Measurements from ENCODE around the gene SLC4A8. TPM values are rescaled to one million over a fixed set of nuclear protein-coding genes. Genes with fewer than 3 reads are reported as not detected.

Gene SLC4A8
- total RNA-seq (2.9 TPM), polyA plus RNA-seq (1.6 TPM)

DNA sequence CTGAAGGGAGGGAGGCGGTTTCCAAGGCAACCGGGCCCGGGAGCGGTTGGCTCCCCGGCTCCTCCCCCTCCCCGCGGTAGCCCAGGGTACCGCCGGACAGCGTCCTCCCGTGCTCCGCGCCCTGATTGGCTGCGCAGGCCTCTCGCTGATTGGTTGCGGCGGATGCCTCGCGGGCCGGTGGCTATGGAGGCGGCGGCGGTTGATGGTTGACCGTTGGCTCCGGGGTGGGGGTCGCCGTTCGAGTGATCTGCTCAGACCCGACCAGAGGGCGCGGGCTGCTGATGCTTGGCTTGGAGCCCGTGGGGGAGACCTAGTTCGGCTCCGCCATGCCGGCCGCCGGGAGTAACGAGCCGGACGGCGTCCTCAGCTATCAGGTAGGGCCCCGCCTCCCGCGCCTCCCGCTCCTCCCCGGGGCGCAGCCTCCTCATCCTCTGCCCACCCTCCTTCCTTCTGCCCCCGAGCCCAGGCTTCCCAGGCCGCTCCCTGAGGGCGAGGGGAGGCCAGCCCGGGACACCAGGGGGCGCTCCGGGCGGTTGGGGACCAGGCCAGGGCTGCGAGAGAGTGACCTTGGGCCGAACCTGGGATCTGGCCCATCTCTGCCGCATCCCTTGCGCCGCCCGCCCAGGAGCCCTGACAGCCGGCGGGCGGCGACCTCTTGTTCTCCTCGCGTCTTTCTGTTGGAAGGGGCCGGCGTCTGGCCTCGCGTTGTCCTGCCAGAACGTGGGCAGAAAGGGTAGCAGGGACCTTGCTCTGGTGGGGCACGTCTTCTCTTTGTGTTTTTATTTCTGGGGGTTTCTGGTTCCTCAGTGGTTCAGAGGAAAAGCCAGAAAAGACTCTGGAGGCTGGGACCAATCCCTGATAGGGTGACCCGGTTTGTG lies at the start of gene SLC4A8:
Gene SLC4A8, plus strand, starts transcription at position 170 of the 878 bp plus-strand sequence. Its CDS starts 157 bp downstream, at position 327.
- Histone ChIP-seq H3K4me1 (ENCODE audit: insufficient read depth) (no peaks in the 10 kb centered on the region), H3K36me3 (ENCODE audit: insufficient read depth) (no peaks in the 10 kb centered on the region), H3K27ac (ENCODE audit: low read depth) (no peak within 1 kb of the TSS), H3K4me3 (ENCODE audit: low read depth, low read length) (peak within 1 kb of the TSS; percentile 40)
- 2% methylated on average over 73 of the region's 73 CpGs for WGBS
- DNase-seq (ENCODE audit: extremely low spot score) = peak; percentile 84

DNA sequence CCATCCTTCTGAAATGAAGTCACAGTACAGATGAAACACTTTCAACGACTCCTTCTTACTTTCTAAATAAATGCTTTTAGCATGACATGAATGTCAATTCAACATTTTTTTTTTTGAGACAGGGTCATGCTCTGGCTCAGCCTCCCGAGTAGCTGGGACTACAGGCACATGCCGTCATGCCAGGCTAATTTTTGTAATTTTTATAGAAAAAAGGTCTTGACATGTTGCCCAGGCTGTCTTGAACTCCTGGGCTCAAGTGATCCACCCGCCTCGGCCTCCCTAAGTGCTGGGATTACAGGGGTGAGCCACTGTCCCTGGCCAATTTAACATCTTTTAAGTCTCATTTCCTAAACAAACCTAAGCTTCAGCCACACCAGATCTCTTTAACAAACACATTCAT lies 49.8 kb upstream of the SLC4A8 start:
- 55% methylated on average over 5 of the region's 5 CpGs for WGBS
- Histone ChIP-seq H3K36me3 (ENCODE audit: insufficient read depth) (no peaks in the 10 kb centered on the region), H3K4me3 (ENCODE audit: low read depth, low read length) (no peak overlapping the region), H3K4me1 (ENCODE audit: insufficient read depth) (no peaks in the 10 kb centered on the region), H3K27ac (ENCODE audit: low read depth) (no peak overlapping the region)
- no peak for DNase-seq (ENCODE audit: extremely low spot score)

DNA sequence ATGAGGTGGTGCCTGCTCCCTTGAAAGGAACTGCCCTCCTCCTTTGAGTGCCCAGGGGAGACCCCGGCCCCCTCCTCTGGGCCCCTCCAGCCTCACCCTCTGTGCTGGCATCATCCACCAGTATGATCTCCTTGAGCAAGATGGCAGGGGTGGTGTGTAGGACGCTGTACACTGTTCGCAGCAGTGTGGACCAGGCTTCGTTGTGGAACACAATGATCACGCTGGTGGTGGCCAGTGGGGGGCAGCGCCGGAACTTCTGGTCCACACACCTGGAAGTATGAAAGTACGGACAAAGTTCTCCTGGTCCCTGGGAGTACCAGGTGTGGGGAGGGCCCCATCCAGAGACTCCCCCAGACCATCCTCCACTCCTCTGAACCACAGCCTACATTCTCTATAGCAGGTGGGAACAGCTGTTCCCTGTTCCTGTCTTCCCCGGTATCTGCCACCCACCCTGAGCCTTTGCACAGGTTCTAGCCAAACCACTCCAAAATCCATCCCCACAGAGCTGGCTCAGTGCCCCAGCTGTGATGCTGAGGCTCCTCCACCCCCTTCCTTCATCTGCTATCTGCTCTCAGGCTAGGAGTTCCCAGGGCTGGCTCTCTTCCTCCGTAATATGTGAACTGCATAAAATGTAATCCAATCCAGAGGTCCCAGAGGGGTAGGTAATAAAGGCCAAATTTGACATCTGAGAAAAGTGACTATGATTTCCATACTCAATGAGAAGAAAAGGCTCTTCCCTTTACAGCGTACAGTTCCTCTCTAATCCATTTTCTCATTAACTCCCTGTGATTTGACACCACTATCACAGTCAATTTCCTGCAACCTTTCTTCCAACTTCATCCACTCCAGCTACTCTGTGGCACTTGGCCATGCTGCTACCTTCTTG lies 47.3 kb upstream of the SLC4A8 start:
- no peak overlapping the region for H3K4me3 ChIP-seq (ENCODE audit: low read depth, low read length)
- 80% methylated on average over 11 of the region's 11 CpGs for WGBS
- no peak overlapping the region for H3K27ac ChIP-seq (ENCODE audit: low read depth)
- DNase-seq (ENCODE audit: extremely low spot score) = peak; percentile 64
- H3K4me1 ChIP-seq (ENCODE audit: insufficient read depth) = no peaks in the 10 kb centered on the region
- H3K36me3 ChIP-seq (ENCODE audit: insufficient read depth) = no peaks in the 10 kb centered on the region

DNA sequence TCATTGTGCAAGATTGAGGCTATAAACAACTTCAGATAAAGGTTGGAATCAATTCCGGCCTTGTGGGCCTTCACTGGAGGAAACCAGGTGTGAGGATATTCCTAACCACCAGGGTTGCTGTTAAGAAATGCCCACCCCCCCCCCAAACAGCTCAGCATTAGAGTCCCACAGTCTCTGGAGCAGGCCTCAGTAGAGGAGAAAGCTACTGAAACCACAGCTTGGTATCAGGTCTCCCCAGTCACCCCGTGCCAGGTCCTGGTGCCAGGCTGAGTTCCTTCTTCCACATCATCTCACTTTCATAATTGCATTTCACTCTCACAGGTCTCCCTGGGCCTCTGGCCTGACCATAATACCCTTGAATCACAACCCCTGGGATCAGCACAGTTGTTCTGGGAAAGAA lies 45.9 kb upstream of the SLC4A8 start:
- no peak overlapping the region for H3K4me3 ChIP-seq (ENCODE audit: low read depth, low read length)
- DNase-seq (ENCODE audit: extremely low spot score) = no peak
- H3K4me1 ChIP-seq (ENCODE audit: insufficient read depth) = no peaks in the 10 kb centered on the region
- H3K36me3 ChIP-seq (ENCODE audit: insufficient read depth) = no peaks in the 10 kb centered on the region
- 93% methylated on average over 2 of the region's 2 CpGs for WGBS
- H3K27ac ChIP-seq (ENCODE audit: low read depth) = no peak overlapping the region

DNA sequence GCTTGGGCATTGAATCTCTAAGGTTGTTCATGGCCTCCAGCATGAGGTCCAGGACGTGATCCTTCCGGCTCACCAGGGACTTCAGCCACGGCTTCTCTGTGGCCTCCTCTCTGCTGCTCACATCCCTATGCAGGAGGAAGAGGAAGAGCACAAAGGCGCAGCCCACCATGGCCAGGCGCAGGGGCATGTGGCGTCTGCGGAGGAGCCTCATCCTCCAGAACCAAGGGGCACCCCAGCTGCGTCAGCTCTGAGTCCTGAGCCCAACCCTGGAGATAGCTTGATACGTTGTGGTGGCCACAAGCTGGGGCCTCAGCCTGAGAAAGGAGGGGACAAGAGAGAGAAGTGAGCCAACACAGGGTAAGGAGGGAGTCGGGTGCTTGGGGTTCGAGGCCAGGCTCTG lies 45.1 kb upstream of the SLC4A8 start:
- no peaks in the 10 kb centered on the region for H3K36me3 ChIP-seq (ENCODE audit: insufficient read depth)
- H3K27ac ChIP-seq (ENCODE audit: low read depth) = no peak overlapping the region
- 96% methylated on average over 11 of the region's 11 CpGs for WGBS
- H3K4me1 ChIP-seq (ENCODE audit: insufficient read depth) = no peaks in the 10 kb centered on the region
- no peak overlapping the region for H3K4me3 ChIP-seq (ENCODE audit: low read depth, low read length)
- DNase-seq (ENCODE audit: extremely low spot score) = no peak

DNA sequence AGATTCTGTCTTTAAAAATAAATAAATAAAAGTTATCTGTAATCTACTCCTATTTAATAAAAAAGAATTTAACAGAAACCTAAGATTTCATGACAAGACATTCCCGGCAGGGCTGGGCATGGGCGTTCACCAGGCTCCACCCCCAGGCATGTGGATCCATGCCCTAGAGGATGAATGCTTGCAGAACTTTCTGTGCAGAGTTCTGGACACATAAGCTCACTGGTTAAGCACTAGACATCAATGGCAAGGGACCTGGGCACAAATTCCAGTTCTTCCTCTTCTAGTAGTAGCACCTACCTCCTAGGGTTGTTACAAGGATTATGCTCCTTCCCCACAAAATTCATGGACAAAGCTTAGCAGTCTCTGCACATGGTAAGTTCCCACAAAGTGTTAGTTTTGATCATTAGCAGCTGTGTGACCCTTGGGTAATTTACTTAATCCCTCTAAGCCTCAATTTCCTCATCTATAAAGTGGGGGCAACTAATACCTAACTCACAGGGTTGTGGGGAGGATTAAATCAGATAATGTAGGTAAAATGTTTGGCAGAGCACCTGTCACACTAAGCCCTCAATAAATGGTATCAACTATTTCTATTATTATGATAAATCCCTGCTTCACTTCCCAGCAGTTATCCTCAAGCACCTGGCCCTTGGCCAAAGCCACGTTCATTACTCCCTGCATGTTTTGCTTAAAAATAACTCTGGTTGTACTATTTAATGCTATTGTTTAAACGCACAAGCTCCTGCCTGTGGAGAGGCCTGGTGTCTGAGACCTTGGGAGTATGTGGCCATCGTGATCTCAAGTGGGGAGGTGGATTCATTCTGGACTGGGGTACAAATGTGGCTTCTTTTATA lies 43.2 kb upstream of the SLC4A8 start:
- Histone ChIP-seq H3K4me1 (ENCODE audit: insufficient read depth) (no peaks in the 10 kb centered on the region), H3K4me3 (ENCODE audit: low read depth, low read length) (no peak overlapping the region), H3K36me3 (ENCODE audit: insufficient read depth) (no peaks in the 10 kb centered on the region), H3K27ac (ENCODE audit: low read depth) (no peak overlapping the region)
- no peak for DNase-seq (ENCODE audit: extremely low spot score)
- 37% methylated on average over 5 of the region's 5 CpGs for WGBS

DNA sequence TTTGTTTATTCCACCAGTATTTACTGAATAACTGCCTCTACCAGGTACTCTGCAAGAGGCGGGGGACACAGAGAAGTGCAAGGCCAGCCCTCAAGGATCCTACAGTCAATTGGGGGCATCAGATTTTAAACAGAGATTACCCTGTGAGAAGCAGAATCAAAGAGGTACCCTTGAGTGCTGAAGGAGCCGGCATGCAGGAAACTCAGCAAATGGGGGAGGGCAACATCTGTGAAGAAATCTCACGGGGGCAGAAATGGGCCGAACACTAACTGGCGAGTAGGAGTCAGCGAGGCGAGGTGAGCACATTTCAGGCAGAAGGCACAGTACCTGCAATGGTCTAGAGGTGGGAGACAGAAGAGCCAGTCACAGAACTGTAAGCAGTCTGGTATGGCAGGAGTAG lies 42.5 kb upstream of the SLC4A8 start:
- WGBS = 90% methylated on average over 7 of the region's 7 CpGs
- no peak for DNase-seq (ENCODE audit: extremely low spot score)
- Histone ChIP-seq H3K36me3 (ENCODE audit: insufficient read depth) (no peaks in the 10 kb centered on the region), H3K27ac (ENCODE audit: low read depth) (no peak overlapping the region), H3K4me1 (ENCODE audit: insufficient read depth) (no peaks in the 10 kb centered on the region), H3K4me3 (ENCODE audit: low read depth, low read length) (no peak overlapping the region)

DNA sequence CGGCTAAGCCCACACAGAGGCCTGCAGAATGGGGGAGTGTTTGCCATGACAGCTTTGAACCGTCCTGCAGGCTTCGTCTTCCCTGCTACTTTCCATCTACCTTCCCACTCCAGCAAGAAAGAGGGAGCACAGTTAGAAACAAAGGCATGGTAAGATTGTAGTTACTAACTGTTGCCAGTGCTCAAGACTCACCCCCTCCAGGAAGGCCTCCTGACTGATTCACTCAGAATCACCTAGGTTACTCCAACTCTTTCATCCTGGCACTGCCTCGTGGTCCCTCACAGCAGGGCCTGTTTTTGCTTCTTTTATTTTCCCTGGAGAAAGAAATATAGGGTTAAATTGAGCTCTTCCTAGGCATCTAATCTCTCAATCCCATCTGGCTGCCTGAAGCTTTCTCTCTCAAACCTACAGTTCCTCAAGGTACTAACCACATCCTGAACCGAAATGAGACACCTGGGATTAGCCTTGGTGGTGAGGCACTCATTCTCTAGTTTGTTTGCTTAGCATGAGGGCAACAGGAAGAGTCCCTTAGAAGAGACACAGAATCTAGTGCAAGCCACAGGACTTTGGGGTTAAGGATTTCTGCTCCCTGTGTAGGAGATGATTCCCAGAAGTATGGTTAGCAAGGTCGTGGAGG lies 41.2 kb upstream of the SLC4A8 start:
- H3K27ac ChIP-seq (ENCODE audit: low read depth) = no peak overlapping the region
- no peak overlapping the region for H3K4me3 ChIP-seq (ENCODE audit: low read depth, low read length)
- no peaks in the 10 kb centered on the region for H3K36me3 ChIP-seq (ENCODE audit: insufficient read depth)

DNA sequence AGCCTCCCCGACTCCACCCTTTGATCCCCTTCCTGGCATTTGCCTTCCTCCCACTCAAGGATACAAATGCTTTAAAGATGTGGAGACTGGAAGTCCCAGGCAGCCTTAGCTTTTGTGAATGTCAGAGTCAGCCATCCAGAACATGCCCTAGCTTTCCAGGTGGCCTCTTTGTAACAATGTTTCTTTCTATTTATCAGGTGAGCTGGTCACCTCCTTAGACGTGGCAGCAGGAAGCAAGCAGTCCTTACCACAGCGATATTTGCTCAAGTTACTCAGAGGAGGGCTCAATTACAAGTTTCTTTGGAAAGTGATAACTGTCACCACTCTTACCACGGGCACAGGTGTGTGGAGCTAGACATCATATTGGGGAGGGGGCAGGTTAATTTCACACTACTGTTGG lies 38.3 kb upstream of the SLC4A8 start:
- no peaks in the 10 kb centered on the region for H3K36me3 ChIP-seq (ENCODE audit: insufficient read depth)
- no peak overlapping the region for H3K4me3 ChIP-seq (ENCODE audit: low read depth, low read length)
- no peaks in the 10 kb centered on the region for H3K4me1 ChIP-seq (ENCODE audit: insufficient read depth)
- H3K27ac ChIP-seq (ENCODE audit: low read depth) = no peak overlapping the region
- DNase-seq (ENCODE audit: extremely low spot score) = no peak
- WGBS = 77% methylated on average over 4 of the region's 4 CpGs

More for the DNA sequence above, 41.2 kb upstream of the SLC4A8 start:
- DNase-seq (ENCODE audit: extremely low spot score) = no peak
- H3K4me1 ChIP-seq (ENCODE audit: insufficient read depth) = no peaks in the 10 kb centered on the region
- WGBS = 73% methylated on average over 6 of the region's 6 CpGs

DNA sequence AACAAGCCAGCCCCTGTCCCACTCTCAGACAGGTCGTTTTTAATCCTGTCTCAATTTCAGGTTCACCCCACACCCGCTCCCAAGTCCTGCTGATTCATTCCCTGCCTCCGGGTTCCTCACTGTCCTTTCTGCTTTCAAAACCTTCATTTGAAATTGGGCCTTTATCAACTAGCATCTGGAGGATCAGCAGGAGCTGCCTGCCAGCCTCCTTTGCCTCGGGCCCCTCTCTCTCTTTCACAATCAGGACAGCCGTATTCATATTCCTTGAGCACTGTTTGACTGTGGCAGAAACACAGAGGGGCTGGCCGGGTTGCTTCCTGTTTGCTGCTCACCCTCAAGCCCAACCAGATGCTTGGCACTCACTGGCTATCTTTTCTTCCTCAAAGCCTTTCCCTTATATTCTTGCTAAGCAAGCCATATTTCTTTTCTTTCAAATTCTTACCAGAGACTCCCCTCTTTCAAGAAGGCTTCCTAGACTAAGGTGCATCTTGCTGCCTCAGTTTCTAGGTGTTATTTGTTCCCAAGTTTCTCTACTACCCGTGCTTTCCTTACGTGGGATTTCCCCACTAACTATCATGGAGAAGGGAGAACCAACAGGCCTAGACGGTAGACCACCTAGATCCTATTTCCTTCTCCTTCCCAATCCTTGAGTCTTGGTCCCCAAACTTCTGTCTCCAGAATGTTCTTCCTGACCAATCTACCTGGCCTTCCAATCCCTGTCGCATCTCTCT lies 36.4 kb upstream of the SLC4A8 start:
- 64% methylated on average over 10 of the region's 10 CpGs for WGBS
- H3K4me1 ChIP-seq (ENCODE audit: insufficient read depth) = no peaks in the 10 kb centered on the region
- no peak for DNase-seq (ENCODE audit: extremely low spot score)
- no peak overlapping the region for H3K27ac ChIP-seq (ENCODE audit: low read depth)
- H3K4me3 ChIP-seq (ENCODE audit: low read depth, low read length) = no peak overlapping the region
- H3K36me3 ChIP-seq (ENCODE audit: insufficient read depth) = no peaks in the 10 kb centered on the region

DNA sequence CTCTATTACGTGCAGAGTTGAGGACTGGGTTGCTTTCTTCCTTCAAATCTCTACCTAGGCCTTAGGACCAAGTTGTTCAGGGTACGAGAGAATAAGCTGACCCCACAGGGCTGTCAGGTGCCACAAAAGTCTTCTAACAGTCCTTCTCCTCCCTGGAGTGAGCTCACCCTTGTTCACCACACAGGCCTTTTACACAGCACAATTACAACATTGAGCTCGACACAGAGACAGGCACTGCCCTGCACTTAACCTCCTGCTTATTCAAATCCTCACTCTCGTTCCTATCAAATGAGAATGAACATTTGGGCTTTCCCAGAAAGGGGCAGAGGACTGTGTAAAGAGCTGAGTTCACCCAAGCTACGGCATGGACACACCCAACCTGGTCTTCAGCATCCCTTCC lies 35.8 kb upstream of the SLC4A8 start:
- H3K4me3 ChIP-seq (ENCODE audit: low read depth, low read length) = no peak overlapping the region
- no peak for DNase-seq (ENCODE audit: extremely low spot score)
- H3K36me3 ChIP-seq (ENCODE audit: insufficient read depth) = no peaks in the 10 kb centered on the region
- no peak overlapping the region for H3K27ac ChIP-seq (ENCODE audit: low read depth)
- H3K4me1 ChIP-seq (ENCODE audit: insufficient read depth) = no peaks in the 10 kb centered on the region
- WGBS = 92% methylated on average over 5 of the region's 5 CpGs

DNA sequence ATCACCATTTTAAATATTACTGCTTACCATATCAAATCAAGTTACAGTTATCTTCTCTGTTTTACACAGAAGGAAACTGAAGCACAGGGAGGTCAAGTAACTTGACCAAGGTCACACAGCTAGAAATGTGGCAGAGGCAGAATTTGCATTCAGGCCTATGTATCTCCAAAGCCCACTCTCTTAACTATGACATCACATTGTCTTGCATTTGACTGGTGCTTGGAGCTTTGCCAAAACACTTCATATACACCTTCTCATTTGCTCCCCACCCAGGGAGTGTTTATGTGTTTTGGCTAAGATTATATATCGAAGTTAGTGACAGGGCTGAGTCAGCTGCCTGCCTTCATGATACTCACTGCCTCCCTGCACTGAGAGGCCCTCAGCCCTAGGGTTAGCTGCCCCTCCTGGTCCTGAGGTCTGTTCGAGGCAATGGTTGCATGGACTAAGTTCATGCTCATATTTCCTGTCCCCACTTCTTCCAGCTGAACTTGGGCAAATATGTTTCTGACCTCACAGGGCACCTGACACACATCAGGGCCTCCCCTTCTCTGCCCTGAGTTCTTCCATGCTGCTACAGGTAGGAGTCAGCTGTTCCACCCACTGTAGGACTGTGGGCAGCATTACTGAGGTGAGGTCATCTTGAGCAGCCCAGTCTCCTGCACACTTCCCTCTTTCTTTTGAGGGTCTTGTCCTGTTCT lies 35.2 kb upstream of the SLC4A8 start:
- 66% methylated on average over 2 of the region's 2 CpGs for WGBS
- no peak overlapping the region for H3K4me3 ChIP-seq (ENCODE audit: low read depth, low read length)

More for the DNA sequence above, 35.2 kb upstream of the SLC4A8 start:
- DNase-seq (ENCODE audit: extremely low spot score) = no peak
- no peak overlapping the region for H3K27ac ChIP-seq (ENCODE audit: low read depth)
- no peaks in the 10 kb centered on the region for H3K36me3 ChIP-seq (ENCODE audit: insufficient read depth)
- no peaks in the 10 kb centered on the region for H3K4me1 ChIP-seq (ENCODE audit: insufficient read depth)
